ENCODE measurements around the gene BRAF. TPM values are rescaled to one million over a fixed set of nuclear protein-coding genes. Genes with fewer than 3 reads are reported as not detected.

The BRAF gene
- total RNA-seq, 1 experiment from 2014 or later: 15.2 TPM

- H3K9ac ChIP-seq (ENCODE audit: low read length): peak overlapping the region; percentile 88
- peak overlapping the region; percentile 99 for H3K4me2 ChIP-seq (ENCODE audit: low read length)
- peaks cover 29% of the 10 kb centered on the region for H3K4me1 ChIP-seq (ENCODE audit: insufficient read depth, low read length)
- peak overlapping the region; percentile 93 for H3K4me3 ChIP-seq (ENCODE audit: low read length)
- no peaks in the 10 kb centered on the region for H3K9me2 ChIP-seq (replicated peaks; ENCODE audit: low read length)
- no peaks in the 10 kb centered on the region for H3K27me3 ChIP-seq (ENCODE audit: low read length)
- no peaks in the 10 kb centered on the region for H3F3A ChIP-seq (ENCODE audit: low read length, unreplicated experiment)
- no peak for TF ChIP-seq EZH2 (IDR thresholded peaks at IDR 0.05; ENCODE audit: low read length, unreplicated experiment)
- peak; percentile 59 for TF ChIP-seq CTCF (conservative IDR thresholded peaks at IDR 0.05; ENCODE audit: low read depth, low read length)
- CTCF ChIA-PET: interaction anchor here (0.7 to 1.1 kb wide), 3 partner anchors 11 to 670 kb away, joined by 4 to 8 read pairs (median 6); no protein-coding TSS in a partner anchor
- DNase-seq (peak; percentile 35), ATAC-seq (peak; percentile 67)
- intact Hi-C loops (cut with micrococcal nuclease): loop anchor here (1.0 to 10.0 kb wide), 6 partner anchors 11 to 249 kb away; partner anchors contain the start of genes ADCK2 and MRPS33
- no peaks in the 10 kb centered on the region for H3K36me3 ChIP-seq (ENCODE audit: low read depth, low read length)
- peak overlapping the region; percentile 56 for H3K27ac ChIP-seq (ENCODE audit: low read length)
- H3K79me2 ChIP-seq (ENCODE audit: low read length): peaks cover 52% of the 10 kb centered on the region
- no peaks in the 10 kb centered on the region for H3K9me3 ChIP-seq (ENCODE audit: low read length)
- POLR2A ChIA-PET (ENCODE audit: unreplicated experiment): interaction anchor here (0.6 to 0.8 kb wide), 4 partner anchors 48 to 445 kb away, joined by 3 to 16 read pairs (median 6); partner anchors contain the start of gene MKRN1
- H4K20me1 ChIP-seq (ENCODE audit: low read length): peaks cover 29% of the 10 kb centered on the region
- no TSS peak for BruUV-seq (replicated peaks)
- peak overlapping the region; percentile 67 for H2AFZ ChIP-seq (ENCODE audit: low read length)
These were observed 509 bp downstream of the BRAF start for GRCh38 chr7:140924019-140924820.

GRCh38 chr7:140923358-140924006 is 1.2 kb downstream of the BRAF start:
- Histone ChIP-seq H3K4me3 (ENCODE audit: low read length) (peak overlapping the region; percentile 93), H3K4me1 (ENCODE audit: insufficient read depth, low read length) (peaks cover 22% of the 10 kb centered on the region), H3K27ac (ENCODE audit: low read length) (peak overlapping the region; percentile 56; the same call in 1 of the 2 replicates), H3K27me3 (ENCODE audit: low read length) (no peaks in the 10 kb centered on the region), H3K9me2 (replicated peaks; ENCODE audit: low read length) (no peaks in the 10 kb centered on the region), H3K9ac (ENCODE audit: low read length) (peak overlapping the region; percentile 88), H3K9me3 (ENCODE audit: low read length) (no peaks in the 10 kb centered on the region), H3K36me3 (ENCODE audit: low read depth, low read length) (no peaks in the 10 kb centered on the region), H3K79me2 (ENCODE audit: low read length) (peaks cover 57% of the 10 kb centered on the region), H3K4me2 (ENCODE audit: low read length) (peak overlapping the region; percentile 99), H3F3A (ENCODE audit: low read length, unreplicated experiment) (no peaks in the 10 kb centered on the region), H2AFZ (ENCODE audit: low read length) (peak overlapping the region; percentile 67; the same call in 1 of the 2 replicates), H4K20me1 (ENCODE audit: low read length) (peaks cover 29% of the 10 kb centered on the region)
- ChIA-PET CTCF (interaction anchor here (0.7 to 1.1 kb wide), 2 partner anchors 11 to 112 kb away, joined by 6 to 8 read pairs; no protein-coding TSS in a partner anchor), POLR2A (ENCODE audit: unreplicated experiment) (interaction anchor here (0.6 to 1.4 kb wide), 3 partner anchors 10 to 60 kb away, joined by 3 to 7 read pairs (median 6); no protein-coding TSS in a partner anchor)
- no peak for TF ChIP-seq CTCF (conservative IDR thresholded peaks at IDR 0.05; ENCODE audit: low read depth, low read length)
- TF ChIP-seq EZH2phosphoT487 (IDR thresholded peaks at IDR 0.05; ENCODE audit: borderline replicate concordance, low read length): no peak
- no peak for TF ChIP-seq EZH2 (IDR thresholded peaks at IDR 0.05; ENCODE audit: low read length, unreplicated experiment)
- DNase-seq: peak; percentile 9
- no TSS peak for BruUV-seq (replicated peaks)
- intact Hi-C loops (cut with micrococcal nuclease): loop anchor here (1.0 to 10.0 kb wide), 6 partner anchors 10 to 249 kb away; partner anchors contain the start of genes ADCK2 and MRPS33
- ATAC-seq: peak; percentile 11

Data from PC-3 (cell line).